GM13976 (cell line): ENCODE data around the gene DSC3.

Experiments
- DNase-seq: peaks from one replicate; pipeline ENCODE4 v3.0.0; 2012; ENCODE audit warnings: low spot score
- in situ Hi-C: fragments of 300-500 bp; cut with MboI; formaldehyde crosslinking; loops from one replicate; pipeline ENCODE4 v1.12.0; 2022; ENCODE audit warnings: low sequenced_read_pairs, mixed read lengths, inconsistent platforms; ENCODE audit not compliant: unreplicated experiment
- TF ChIP-seq, protein P1 (sequence below): IDR thresholded peaks from 2 replicates; pipeline ENCODE4 v1.5.1; 2012; ENCODE audit warnings: borderline replicate concordance, mild to moderate bottlenecking; ENCODE audit not compliant: insufficient read depth; ENCODE audit errors: extremely low read depth, missing control alignments, control extremely low read depth

Gene DSC3

DNA sequence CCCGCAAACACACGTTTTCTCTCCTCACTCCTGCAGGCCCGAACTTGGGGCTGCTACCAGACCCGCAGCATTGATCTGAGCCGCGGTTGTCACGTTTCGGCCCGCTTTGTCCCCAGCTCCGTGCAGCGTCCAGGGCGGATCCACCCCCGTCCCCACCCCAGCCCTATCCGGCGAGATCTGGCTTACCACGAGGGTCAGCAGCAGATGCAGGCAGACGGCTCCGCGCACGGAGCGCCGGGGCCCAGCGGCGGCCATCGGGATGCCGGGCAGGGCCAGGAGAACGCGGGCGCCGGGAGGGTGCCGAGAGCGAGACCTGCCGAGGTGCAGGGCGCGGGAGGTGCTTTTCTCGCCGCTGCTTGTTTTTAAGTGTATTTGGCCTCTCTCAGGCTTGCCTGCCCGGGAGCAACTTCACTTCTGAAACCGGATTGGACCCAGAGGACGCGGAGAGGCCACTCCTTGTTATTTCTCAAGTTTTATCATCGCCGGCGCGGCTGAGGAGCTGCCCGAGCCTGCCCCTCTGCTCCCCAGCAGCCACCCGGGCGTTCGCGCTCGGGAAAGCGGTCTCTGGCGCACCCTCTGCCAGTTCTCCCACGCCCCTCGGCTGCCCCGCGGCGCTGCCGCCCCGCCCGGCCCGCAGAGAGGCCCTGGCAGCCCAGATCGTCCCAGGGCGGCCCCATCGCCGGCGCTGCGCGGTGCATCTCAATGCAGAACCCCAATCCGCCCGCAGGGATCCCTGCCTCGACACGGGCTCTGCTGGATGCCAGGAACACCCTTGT lies at the start of gene DSC3:
Gene DSC3 (minus strand): TSS at position 337 of the 776 bp plus-strand sequence. CDS start 82 bp downstream, at position 255.
- DNase-seq = peak; percentile 40
- TF ChIP-seq, protein P1, sequence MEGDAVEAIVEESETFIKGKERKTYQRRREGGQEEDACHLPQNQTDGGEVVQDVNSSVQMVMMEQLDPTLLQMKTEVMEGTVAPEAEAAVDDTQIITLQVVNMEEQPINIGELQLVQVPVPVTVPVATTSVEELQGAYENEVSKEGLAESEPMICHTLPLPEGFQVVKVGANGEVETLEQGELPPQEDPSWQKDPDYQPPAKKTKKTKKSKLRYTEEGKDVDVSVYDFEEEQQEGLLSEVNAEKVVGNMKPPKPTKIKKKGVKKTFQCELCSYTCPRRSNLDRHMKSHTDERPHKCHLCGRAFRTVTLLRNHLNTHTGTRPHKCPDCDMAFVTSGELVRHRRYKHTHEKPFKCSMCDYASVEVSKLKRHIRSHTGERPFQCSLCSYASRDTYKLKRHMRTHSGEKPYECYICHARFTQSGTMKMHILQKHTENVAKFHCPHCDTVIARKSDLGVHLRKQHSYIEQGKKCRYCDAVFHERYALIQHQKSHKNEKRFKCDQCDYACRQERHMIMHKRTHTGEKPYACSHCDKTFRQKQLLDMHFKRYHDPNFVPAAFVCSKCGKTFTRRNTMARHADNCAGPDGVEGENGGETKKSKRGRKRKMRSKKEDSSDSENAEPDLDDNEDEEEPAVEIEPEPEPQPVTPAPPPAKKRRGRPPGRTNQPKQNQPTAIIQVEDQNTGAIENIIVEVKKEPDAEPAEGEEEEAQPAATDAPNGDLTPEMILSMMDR = no peak
- in situ Hi-C loops = no loop called here

DNA sequence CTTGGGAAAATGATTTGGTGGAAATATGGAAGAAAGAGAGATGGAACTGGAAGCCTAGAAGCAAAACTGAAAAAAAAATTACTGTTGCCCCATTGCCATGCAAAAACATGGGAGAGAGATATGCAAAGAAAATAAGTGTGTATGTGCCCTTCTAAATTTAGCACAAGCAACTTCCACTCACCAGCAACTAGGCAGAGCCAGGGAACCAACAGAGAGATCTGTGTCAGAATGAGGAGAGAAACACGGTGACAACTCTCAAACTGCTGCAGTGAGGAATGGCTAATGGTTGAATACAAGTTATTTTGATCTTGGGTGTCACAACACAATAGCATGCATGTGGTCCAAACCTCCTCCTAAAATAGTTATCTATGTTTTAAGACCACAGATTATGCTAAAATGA lies 48.8 kb upstream of the DSC3 start:
- in situ Hi-C loops = no loop called here
- no peak for DNase-seq
- TF ChIP-seq, protein P1 = no peak

DNA sequence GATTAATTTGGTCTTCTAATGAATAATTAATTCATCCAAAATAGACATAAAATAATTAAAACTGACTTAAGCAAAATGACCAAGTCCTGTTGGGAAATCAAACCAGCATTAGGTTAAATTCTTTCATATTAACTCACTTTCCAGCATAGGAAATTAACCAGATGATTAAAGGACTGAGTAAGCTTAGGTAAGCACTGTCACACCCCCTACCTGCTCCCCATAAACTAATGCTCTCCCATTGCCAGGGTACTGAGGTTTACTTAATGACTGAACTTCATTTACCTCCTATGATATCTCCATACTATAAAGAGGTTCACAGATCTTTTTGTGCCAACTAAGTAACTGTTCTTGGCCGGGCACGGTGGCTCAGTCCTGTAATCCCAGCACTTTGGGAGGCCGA lies 46.0 kb upstream of the DSC3 start:
- no peak for DNase-seq
- in situ Hi-C loops = no loop called here
- TF ChIP-seq, protein P1 = no peak

DNA sequence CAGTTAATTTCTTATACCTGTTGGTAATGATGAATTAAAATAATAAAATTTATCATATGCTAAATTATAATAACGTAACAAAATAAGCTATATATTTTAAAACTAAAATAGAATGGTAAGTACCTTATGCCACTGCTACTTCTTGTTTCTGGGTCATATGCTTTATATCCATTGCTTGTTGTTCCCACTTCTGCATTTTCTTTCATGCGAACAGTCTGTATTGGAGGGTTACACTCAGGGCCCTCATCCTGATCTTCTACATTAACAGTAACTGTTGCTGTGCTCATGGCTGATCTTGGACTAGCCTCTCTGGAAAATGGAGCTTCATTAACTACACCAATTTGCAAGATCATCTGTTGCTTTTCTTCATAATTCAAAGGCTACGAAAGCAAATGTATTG lies 37.4 kb upstream of the DSC3 start:
- in situ Hi-C loops = no loop called here
- TF ChIP-seq, protein P1 = no peak

DNA sequence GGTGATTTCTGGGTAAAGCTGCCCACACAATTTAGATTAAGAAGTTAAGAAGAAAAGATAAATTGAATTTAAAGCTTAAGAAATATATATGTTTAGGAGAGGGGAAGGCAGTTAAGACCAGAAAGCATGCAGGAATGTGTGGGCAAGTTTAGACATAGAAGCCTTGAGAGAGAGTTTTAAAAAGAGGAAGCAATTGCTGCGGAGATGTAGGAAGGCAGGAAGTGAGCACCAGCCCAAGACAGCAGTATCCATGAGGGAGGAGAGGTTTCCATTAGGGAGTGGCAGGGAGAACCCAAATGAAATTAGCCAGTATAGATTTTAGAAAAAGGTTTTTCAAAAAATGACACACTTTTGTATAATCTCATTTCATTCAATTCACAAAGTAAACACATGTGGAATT lies 35.3 kb upstream of the DSC3 start:
- in situ Hi-C loops = no loop called here

More for the DNA sequence above, 37.4 kb upstream of the DSC3 start:
- no peak for DNase-seq

DNA sequence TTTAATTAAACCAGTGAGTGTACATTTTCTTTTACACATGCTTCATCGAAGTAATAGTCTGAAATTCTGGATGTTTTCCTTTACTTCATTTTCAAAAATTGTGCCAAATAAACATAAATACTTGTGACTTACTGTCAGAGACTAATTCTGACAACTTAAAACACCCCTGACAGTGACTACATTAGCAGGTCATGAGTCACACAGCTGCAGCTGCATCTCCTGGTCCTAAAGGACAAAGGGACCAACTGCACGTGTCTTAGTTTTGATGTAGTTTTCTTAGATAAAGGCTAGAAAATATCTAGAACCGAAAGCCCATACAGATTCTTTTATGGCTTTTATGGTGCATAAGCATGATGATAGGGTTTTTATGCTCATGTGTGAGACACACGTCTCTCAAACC lies 29.6 kb upstream of the DSC3 start:
- in situ Hi-C loops = no loop called here
- no peak for DNase-seq
- TF ChIP-seq, protein P1 = no peak

More for the DNA sequence above, 35.3 kb upstream of the DSC3 start:
- TF ChIP-seq, protein P1 = no peak
- DNase-seq = no peak

DNA sequence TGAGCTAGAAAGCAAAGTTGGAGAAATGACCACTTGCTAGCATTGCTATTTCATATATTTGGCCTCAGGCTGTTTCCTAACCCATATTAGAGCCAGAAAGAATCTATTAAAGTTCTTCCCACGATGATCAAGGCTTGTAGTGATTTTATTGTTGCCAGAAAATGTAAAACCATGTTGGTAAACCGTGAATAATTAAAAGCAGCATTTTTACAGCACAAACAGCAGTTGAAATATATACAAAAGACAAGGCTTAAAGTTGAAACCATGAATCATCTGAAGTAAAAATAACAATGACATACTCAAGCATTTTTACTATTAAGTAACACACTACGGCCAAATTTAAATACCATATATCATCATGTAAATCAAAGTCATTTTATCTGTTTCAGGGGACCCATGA lies 27.7 kb upstream of the DSC3 start:
- no peak for DNase-seq
- TF ChIP-seq, protein P1 = no peak
- in situ Hi-C loops = no loop called here
